ACC112 (cell line): Measurements from ENCODE around the gene RGPD6.
"Not testable (repeated sequence)": the region's sequence is repeated elsewhere in the genome, so short reads cannot be mapped to it uniquely, and the experiment has no call there.

Experiments
- H2AFZ ChIP-seq: fragments of 200-600 bp; sonication (generic); one replicate; pipeline ENCODE4 v1.6.0; 2017; ENCODE audit warnings: antibody characterized with exemption, low read length; ENCODE audit not compliant: unreplicated experiment
- H3K27ac ChIP-seq: fragments of 200-600 bp; sonication (generic); 2 replicates; pipeline ENCODE4 v1.5.1; 2014; ENCODE audit warnings: low read depth, mild to moderate bottlenecking, antibody characterized with exemption, low read length, moderate library complexity
- H3K27me3 ChIP-seq: fragments of 200-600 bp; sonication (generic); 2 replicates; pipeline ENCODE4 v1.6.1; 2014; ENCODE audit warnings: mild to moderate bottlenecking, antibody characterized with exemption, low read length, moderate library complexity, mixed read lengths; ENCODE audit not compliant: insufficient read depth
- H3K36me3 ChIP-seq: fragments of 200-600 bp; sonication (generic); 2 replicates; pipeline ENCODE4 v1.6.1; 2016; ENCODE audit warnings: mild to moderate bottlenecking, antibody characterized with exemption, low read length, moderate library complexity, mixed read lengths; ENCODE audit not compliant: insufficient read depth
- H3K4me1 ChIP-seq: fragments of 200-600 bp; sonication (generic); one replicate; pipeline ENCODE4 v1.6.1; 2016; ENCODE audit warnings: low read length, mixed read lengths; ENCODE audit not compliant: insufficient read depth, unreplicated experiment, control insufficient read depth
- H3K4me3 ChIP-seq: fragments of 200-600 bp; sonication (generic); 2 replicates; pipeline ENCODE4 v1.5.1; 2014; ENCODE audit warnings: mild to moderate bottlenecking, low read depth, low read length
- H3K79me2 ChIP-seq: fragments of 200-600 bp; sonication (generic); one replicate; pipeline ENCODE4 v1.6.0; 2016; ENCODE audit warnings: low read length; ENCODE audit not compliant: control insufficient read depth, unreplicated experiment, insufficient read depth

The RGPD6 gene

GRCh38 chr2:110477370-110477769 lies 99.7 kb downstream of the RGPD6 start:
- H3K36me3 ChIP-seq, H2AFZ ChIP-seq, H3K4me3 ChIP-seq, H3K79me2 ChIP-seq, H3K4me1 ChIP-seq, H3K27ac ChIP-seq, H3K27me3 ChIP-seq: not testable (repeated sequence)

DNA sequence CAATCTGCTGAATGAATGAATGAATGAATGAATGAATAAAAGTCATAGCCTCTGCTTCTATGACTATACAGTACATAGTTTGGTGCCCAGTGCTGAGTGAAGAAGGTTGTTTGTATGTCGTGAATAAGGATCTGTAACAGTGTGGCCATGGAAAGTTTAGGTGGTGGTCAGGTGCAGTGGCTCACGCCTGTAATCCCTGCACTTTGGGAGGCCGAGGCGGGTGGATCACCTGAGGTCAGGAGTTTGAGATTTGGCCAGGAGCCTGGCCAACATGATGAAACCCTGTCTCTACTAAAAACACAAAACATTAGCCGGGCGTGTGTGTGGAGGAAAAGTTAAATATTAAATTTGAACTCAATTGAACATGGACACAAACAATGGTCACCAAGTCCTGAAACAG lies 100.1 kb downstream of the RGPD6 start:
- H3K36me3 ChIP-seq, H3K4me1 ChIP-seq, H3K27me3 ChIP-seq, H3K27ac ChIP-seq, H3K4me3 ChIP-seq, H2AFZ ChIP-seq, H3K79me2 ChIP-seq: not testable (repeated sequence)

- not testable (repeated sequence) for H2AFZ ChIP-seq, H3K4me3 ChIP-seq, H3K79me2 ChIP-seq, H3K27me3 ChIP-seq, H3K36me3 ChIP-seq, H3K4me1 ChIP-seq, H3K27ac ChIP-seq
Observed at GRCh38 chr2:110475627-110476359, 101.2 kb downstream of the RGPD6 start.

DNA sequence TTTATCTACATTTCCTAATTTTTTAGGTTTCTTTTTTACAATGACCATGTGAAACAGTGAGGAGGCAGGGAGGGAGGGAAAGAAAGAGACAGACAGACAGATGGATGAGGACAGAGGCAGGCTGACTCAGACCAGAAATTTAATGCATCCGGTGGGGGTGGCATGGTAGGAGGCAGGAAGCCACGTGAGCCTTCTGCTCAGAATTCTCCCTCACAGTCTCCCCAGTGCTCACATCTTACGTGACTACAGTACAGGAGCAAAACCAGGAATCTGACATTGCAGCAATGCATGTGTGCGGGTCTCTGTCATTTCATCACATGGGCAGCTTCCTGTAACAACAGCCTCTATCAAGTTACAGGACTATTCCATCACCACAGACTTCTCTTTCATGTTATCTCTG lies 102.1 kb downstream of the RGPD6 start:
- not testable (repeated sequence) for H3K79me2 ChIP-seq, H3K4me1 ChIP-seq, H3K36me3 ChIP-seq, H3K27ac ChIP-seq, H3K4me3 ChIP-seq, H3K27me3 ChIP-seq, H2AFZ ChIP-seq

- not testable (repeated sequence) for H3K27ac ChIP-seq, H3K27me3 ChIP-seq, H3K4me3 ChIP-seq, H3K4me1 ChIP-seq, H2AFZ ChIP-seq, H3K36me3 ChIP-seq, H3K79me2 ChIP-seq
Observed at GRCh38 chr2:110473059-110473358, 104.0 kb downstream of the RGPD6 start.

DNA sequence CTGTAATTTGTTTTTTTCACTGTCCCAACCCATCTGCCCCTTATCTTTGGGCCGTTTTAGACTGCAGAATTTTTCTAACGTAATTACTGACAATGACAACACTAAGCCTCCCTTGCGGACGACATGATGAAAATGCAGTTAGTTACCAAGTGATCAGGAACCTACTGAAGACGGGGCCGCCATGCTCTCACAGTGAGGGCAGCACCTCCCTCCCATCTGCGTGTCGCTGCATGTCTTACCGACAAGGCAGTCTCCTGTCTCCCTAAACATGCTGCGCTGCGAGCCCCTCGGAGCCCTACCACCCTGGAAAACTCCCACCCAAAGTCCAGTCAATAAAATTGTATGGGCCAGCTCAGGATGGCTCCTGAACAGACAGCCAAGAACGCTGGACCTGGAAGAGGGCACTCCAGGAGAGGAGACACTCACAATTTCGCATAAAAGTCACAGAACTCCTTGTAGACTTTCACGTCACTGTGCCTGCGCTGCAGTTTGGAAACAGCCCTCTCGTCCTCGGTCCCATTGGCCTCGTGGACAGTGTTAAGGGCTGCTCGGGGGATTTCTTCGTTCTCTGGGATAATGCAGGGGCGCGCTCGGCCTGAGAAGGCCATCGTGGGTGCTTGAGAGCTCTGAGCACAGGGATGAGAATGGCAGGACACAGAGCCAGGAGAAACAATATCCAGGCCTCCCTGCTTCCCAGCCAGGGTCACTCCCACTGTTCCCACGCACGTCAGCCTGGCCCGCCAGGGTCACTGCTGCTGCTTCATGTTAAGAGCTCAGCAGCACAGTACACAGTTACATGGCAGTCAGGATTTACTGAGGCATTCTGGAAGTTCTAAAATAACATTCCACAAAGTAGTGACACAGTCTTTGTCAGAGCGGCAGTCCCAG lies 104.6 kb downstream of the RGPD6 start, which contains the start of gene LIMS4:
LIMS4 (minus strand) TSS at position 646 of the 888 bp plus-strand sequence; CDS start at position 608, 38 bp downstream.
- not testable (repeated sequence) for H3K4me1 ChIP-seq, H3K4me3 ChIP-seq, H2AFZ ChIP-seq, H3K36me3 ChIP-seq, H3K27me3 ChIP-seq, H3K79me2 ChIP-seq, H3K27ac ChIP-seq

- not testable (repeated sequence) for H3K27ac ChIP-seq, H3K4me1 ChIP-seq, H3K79me2 ChIP-seq, H3K4me3 ChIP-seq, H3K36me3 ChIP-seq, H2AFZ ChIP-seq, H3K27me3 ChIP-seq
Observed at GRCh38 chr2:110468921-110469320, 108.1 kb downstream of the RGPD6 start.

DNA sequence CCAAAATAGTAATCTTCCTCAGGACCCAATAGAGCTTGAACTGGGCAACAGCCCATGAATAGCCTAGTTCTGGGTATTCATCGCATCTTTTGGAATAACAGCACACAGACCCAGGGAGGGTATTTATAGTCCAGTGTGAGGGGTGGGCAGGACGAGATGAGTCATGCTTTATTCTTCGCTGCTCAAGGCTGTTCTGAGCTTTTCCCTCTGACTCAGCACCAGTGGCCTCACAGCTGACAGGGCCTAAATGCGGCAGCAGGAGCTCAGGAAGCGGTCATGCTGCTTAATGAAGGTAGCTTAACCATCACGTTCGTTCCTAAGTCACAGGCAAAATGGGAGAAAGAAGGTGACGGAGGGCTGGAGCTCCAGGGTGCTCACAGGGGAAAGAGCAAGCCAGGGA lies 111.7 kb downstream of the RGPD6 start:
- H3K27me3 ChIP-seq, H3K36me3 ChIP-seq, H2AFZ ChIP-seq, H3K27ac ChIP-seq, H3K4me1 ChIP-seq, H3K79me2 ChIP-seq, H3K4me3 ChIP-seq: not testable (repeated sequence)
